ENCODE data around the gene LIN7C.

The LIN7C gene

DNA sequence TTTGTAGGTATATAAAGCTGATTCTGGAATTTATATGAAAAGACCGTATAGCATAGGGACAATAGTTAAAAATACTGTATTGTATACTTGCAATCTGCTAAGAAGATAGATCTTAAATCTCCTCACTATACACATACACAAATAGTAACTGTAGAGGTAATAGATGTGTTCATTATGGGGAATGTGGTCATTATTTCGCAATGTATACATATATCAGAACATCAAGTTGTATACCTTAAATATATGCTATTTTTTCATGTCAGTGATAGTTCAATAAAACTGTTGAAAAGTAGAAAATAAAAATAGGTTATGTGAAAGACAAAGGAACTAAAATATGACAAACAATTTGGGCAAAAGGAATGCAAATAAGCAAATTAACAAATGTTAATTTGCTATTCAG lies 35.2 kb upstream of the LIN7C start:
- TF ChIP-seq CTCF (IDR thresholded peaks at IDR 0.05; ENCODE audit: low read depth, low read length), result no peak
- DNase-seq (ENCODE audit: extremely low read depth, low read depth), result no peak

GRCh38 chr11:27540051-27540450 lies 33.5 kb upstream of the LIN7C start:
- DNase-seq (ENCODE audit: extremely low read depth, low read depth), result no peak
- no peak for TF ChIP-seq CTCF (IDR thresholded peaks at IDR 0.05; ENCODE audit: low read depth, low read length)

GRCh38 chr11:27535103-27535502 lies 28.5 kb upstream of the LIN7C start:
- no peak for DNase-seq (ENCODE audit: extremely low read depth, low read depth)
- TF ChIP-seq CTCF (IDR thresholded peaks at IDR 0.05; ENCODE audit: low read depth, low read length), result no peak

DNA sequence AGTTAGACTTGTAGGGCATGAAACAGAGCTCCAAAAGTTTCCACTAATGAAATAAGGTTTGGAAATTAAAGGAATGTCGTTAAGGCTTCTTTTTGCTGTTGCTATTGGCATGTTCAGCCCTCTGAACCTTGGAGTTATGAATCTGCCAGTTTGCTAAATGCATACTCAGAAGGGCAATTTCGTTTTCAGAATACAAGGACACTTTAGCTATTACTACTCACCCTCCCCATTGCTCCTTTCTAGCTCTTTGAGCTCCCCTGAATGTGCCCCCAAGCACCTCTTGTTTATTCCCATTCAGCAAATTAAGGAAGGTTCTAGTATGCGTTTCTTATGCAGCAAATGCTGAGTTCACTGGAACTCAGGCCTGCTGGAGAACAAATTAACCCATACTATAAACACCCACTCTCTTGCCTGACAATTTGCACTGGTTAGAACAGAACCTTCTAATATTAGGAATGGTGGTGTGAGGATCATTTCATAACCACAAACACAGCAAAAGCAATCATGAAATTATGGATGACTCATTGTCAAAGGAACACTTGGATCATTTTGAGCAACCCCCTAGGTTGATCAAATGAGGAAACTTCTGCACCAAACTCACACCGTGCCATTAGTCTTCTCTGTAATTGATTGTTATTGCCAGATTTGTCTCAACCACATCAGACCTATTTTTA lies 26.2 kb upstream of the LIN7C start:
- no peak for DNase-seq (ENCODE audit: extremely low read depth, low read depth)

GRCh38 chr11:27528712-27529111 lies 22.1 kb upstream of the LIN7C start:
- DNase-seq (ENCODE audit: extremely low read depth, low read depth), result no peak
- no peak; the same call in 1 of the 2 replicates for TF ChIP-seq CTCF (IDR thresholded peaks at IDR 0.05; ENCODE audit: low read depth, low read length)

More for the DNA sequence above, 26.2 kb upstream of the LIN7C start:
- TF ChIP-seq CTCF (IDR thresholded peaks at IDR 0.05; ENCODE audit: low read depth, low read length), result no peak

DNA sequence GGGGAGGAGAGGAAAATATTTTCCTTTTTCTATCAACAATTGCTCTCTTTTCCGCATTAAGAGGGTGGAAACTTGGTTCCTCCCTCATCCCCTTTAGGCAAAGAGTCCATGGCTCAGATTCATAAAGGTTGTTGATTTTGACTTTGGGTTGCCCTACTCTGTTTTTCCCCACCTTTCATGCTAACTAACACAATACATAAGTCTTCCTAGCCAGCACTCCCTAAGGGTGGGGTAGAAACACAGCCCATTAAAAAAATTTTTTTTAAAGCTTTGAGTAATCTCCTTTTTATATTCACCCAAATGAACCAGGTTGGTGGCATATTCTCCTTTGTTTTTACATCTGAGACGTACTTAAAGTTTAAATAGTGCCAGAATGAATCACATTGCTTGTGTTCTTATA lies 20.0 kb upstream of the LIN7C start:
- TF ChIP-seq CTCF (IDR thresholded peaks at IDR 0.05; ENCODE audit: low read depth, low read length), result no peak
- no peak for DNase-seq (ENCODE audit: extremely low read depth, low read depth)

- no peak for TF ChIP-seq CTCF (IDR thresholded peaks at IDR 0.05; ENCODE audit: low read depth, low read length)
- DNase-seq (ENCODE audit: extremely low read depth, low read depth), result no peak
Observed at GRCh38 chr11:27525824-27526516, 19.4 kb upstream of the LIN7C start.
